ENCODE measurements around the gene PSMF1. TPM values are rescaled to one million over a fixed set of nuclear protein-coding genes. Genes with fewer than 3 reads are reported as not detected.
A peak's percentile ranks its signal among the peaks of the same experiment; 100 is the strongest.

PSMF1 gene
- total RNA-seq, 2 donors from 2014 or later: 32.9 to 53.1 TPM

DNA sequence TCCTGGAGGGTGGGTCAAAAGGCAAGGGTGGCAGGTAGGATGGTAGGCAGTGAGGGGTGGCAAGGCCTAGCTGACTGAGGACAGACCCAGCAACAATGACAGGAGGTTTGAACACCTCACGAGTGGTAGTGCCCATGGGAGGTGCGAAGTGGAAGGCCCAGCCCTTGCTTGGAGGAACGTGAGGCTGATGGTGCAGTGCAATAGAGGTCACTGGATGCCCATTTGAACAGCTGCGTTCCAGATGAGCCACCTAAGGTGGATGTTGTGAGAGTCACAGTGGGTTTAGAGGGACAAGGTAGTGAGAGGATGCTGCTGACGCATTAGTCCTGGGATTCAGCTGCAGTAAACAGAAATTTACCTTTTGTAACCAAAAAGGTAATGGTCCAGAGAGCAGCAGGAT lies 50.8 kb downstream of the PSMF1 start:
- DNase-seq (no peak), ATAC-seq (no peak)
- Histone ChIP-seq H3K9me3 (no peaks in the 10 kb centered on the region), H3K4me1 (no peaks in the 10 kb centered on the region), H3K27ac (no peak overlapping the region), H3K36me3 (replicated peaks in 1 of 2; ENCODE audit: insufficient read depth in 1 of 2, low read depth in 2 of 2) (peaks cover 0 to 28% of the 10 kb centered on the region in 2 donors), H3K4me3 (no peak overlapping the region), H3K27me3 (no peaks in the 10 kb centered on the region)
- intact Hi-C loops (cut with DNase I): no loop called here
- WGBS, 2 donors: 95 to 99% methylated on average over 5 of the region's 5 CpGs
- TF ChIP-seq POLR2A (IDR thresholded peaks at IDR 0.05): no peak
- TF ChIP-seq, protein P1, sequence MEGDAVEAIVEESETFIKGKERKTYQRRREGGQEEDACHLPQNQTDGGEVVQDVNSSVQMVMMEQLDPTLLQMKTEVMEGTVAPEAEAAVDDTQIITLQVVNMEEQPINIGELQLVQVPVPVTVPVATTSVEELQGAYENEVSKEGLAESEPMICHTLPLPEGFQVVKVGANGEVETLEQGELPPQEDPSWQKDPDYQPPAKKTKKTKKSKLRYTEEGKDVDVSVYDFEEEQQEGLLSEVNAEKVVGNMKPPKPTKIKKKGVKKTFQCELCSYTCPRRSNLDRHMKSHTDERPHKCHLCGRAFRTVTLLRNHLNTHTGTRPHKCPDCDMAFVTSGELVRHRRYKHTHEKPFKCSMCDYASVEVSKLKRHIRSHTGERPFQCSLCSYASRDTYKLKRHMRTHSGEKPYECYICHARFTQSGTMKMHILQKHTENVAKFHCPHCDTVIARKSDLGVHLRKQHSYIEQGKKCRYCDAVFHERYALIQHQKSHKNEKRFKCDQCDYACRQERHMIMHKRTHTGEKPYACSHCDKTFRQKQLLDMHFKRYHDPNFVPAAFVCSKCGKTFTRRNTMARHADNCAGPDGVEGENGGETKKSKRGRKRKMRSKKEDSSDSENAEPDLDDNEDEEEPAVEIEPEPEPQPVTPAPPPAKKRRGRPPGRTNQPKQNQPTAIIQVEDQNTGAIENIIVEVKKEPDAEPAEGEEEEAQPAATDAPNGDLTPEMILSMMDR (IDR thresholded peaks at IDR 0.05): no peak

- H3K9me3 ChIP-seq: no peaks in the 10 kb centered on the region
- H3K4me1 ChIP-seq: no peaks in the 10 kb centered on the region
- DNase-seq (peak in 1 of 4 donors; percentile 16), ATAC-seq (no peak)
- H3K27ac ChIP-seq: no peak overlapping the region
- intact Hi-C loops (cut with DNase I): no loop called here
- WGBS, 2 donors: 64 to 79% methylated on average over 3 to 4 of the region's 4 CpGs
- no peak for TF ChIP-seq POLR2A (IDR thresholded peaks at IDR 0.05)
- TF ChIP-seq, protein P1 (IDR thresholded peaks at IDR 0.05): no peak
- H3K27me3 ChIP-seq: no peaks in the 10 kb centered on the region
- no peak overlapping the region for H3K4me3 ChIP-seq
- peaks cover 0 to 5% of the 10 kb centered on the region in 2 donors for H3K36me3 ChIP-seq (replicated peaks in 1 of 2; ENCODE audit: insufficient read depth in 1 of 2, low read depth in 2 of 2)
Measured at GRCh38 chr20:1171461-1172093, 53.2 kb downstream of the PSMF1 start.

GRCh38 chr20:1173698-1174097 lies 55.3 kb downstream of the PSMF1 start:
- no peaks in the 10 kb centered on the region for H3K27me3 ChIP-seq
- no peak for DNase-seq
- WGBS, 2 donors: 76 to 87% methylated on average over 4 of the region's 4 CpGs
- no peak for TF ChIP-seq POLR2A (IDR thresholded peaks at IDR 0.05)
- TF ChIP-seq, protein P1 (IDR thresholded peaks at IDR 0.05): no peak
- no peak for ATAC-seq
- no peak overlapping the region for H3K27ac ChIP-seq
- intact Hi-C loops (cut with DNase I): no loop called here
- no peak overlapping the region for H3K4me3 ChIP-seq
- peaks cover 0 to 4% of the 10 kb centered on the region in 2 donors for H3K36me3 ChIP-seq (replicated peaks in 1 of 2; ENCODE audit: insufficient read depth in 1 of 2, low read depth in 2 of 2)
- H3K4me1 ChIP-seq: no peaks in the 10 kb centered on the region
- no peaks in the 10 kb centered on the region for H3K9me3 ChIP-seq

GRCh38 chr20:1174787-1175186 lies 56.4 kb downstream of the PSMF1 start:
- H3K4me3 ChIP-seq: no peak overlapping the region
- H3K27me3 ChIP-seq: no peaks in the 10 kb centered on the region
- intact Hi-C loops (cut with DNase I): no loop called here
- peaks cover 0 to 2% of the 10 kb centered on the region in 2 donors for H3K36me3 ChIP-seq (replicated peaks in 1 of 2; ENCODE audit: insufficient read depth in 1 of 2, low read depth in 2 of 2)
- DNase-seq (no peak), ATAC-seq (no peak)
- H3K9me3 ChIP-seq: no peaks in the 10 kb centered on the region
- TF ChIP-seq, protein P1 (IDR thresholded peaks at IDR 0.05): no peak
- TF ChIP-seq POLR2A (IDR thresholded peaks at IDR 0.05): no peak
- no peak overlapping the region for H3K27ac ChIP-seq
- H3K4me1 ChIP-seq: no peaks in the 10 kb centered on the region
- 86 to 88% methylated on average over 8 of the region's 8 CpGs for WGBS, 2 donors

DNA sequence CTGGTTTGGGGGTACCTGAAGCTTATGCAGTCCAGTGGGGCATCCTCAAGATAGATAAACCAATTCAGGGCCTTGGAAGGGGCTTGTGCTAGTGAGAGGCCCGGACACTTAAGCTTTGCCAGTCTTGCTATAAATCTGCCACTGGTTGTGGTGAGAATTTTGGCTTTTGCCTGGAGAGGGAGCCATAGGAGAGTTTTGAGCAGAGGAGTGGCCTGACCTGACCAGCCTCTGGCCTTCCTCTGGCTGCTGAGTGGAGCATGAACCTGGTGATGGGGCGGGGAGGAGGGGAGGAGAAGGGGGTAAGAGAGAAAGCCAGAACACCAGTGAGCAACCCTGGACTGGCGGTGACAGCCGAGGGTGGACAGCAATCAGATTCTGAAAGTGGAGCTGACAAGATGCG lies 59.3 kb downstream of the PSMF1 start:
- TF ChIP-seq, protein P1 (IDR thresholded peaks at IDR 0.05): no peak
- no peak for TF ChIP-seq POLR2A (IDR thresholded peaks at IDR 0.05)
- ATAC-seq: no peak
- H3K4me1 ChIP-seq: no peaks in the 10 kb centered on the region
- H3K27ac ChIP-seq: no peak overlapping the region
- no peaks in the 10 kb centered on the region for H3K36me3 ChIP-seq (replicated peaks in 1 of 2; ENCODE audit: insufficient read depth in 1 of 2, low read depth in 2 of 2)
- intact Hi-C loops (cut with DNase I): no loop called here
- no peak for DNase-seq
- no peak overlapping the region for H3K4me3 ChIP-seq
- H3K27me3 ChIP-seq: no peaks in the 10 kb centered on the region
- 87 to 91% methylated on average over 5 of the region's 5 CpGs for WGBS, 2 donors
- no peaks in the 10 kb centered on the region for H3K9me3 ChIP-seq
